HG03039 (cell line): ENCODE measurements around the gene RAB20.
"Not testable (repeated sequence)": the region's sequence is repeated elsewhere in the genome, so short reads cannot be mapped to it uniquely, and the experiment has no call there.

ENCODE experiments used
- ATAC-seq: cut with Tn5 transposase; IDR thresholded peaks from one replicate; pipeline ENCODE4 v1.9.1; 2021; ENCODE audit warnings: mild to moderate bottlenecking, moderate library complexity; ENCODE audit not compliant: unreplicated experiment

RAB20 gene

GRCh38 chr13:110561344-110562035 lies at the start of gene RAB20:
TSS of gene RAB20 (minus strand) at chr13:110561722. CDS start at chr13:110561519, 203 bp downstream.
- ATAC-seq: peak; percentile 71

DNA sequence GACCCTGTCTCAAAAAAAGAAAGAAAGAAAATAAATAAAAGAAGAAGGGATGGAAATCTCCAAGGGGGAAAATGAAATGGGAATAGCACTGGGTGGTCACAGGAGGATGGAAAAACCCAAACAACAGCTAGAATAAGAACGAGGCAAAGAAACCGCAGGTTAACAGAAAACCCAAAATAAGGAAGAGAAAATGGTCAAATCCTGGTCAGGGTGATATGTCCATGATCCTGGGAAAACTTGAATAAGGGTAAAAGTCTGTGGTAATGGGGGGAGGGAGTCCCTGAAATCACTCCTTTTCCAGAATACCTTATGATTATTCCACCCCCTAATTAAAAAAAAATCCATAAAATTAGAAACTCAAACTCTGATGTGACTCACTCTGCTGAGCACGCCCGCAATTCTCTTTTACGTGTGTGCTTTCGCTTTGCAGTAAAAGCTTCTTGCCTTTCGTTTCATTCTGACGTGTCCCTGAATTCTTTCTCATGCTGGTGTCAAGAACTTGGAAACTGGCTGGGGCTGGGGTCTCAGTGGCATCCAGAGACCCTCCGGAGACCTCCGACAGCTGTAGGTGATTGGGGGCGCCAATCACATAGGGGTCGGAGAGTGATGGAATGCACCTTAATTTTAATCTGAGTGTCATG lies 49.6 kb upstream of the RAB20 start:
- ATAC-seq: no peak

DNA sequence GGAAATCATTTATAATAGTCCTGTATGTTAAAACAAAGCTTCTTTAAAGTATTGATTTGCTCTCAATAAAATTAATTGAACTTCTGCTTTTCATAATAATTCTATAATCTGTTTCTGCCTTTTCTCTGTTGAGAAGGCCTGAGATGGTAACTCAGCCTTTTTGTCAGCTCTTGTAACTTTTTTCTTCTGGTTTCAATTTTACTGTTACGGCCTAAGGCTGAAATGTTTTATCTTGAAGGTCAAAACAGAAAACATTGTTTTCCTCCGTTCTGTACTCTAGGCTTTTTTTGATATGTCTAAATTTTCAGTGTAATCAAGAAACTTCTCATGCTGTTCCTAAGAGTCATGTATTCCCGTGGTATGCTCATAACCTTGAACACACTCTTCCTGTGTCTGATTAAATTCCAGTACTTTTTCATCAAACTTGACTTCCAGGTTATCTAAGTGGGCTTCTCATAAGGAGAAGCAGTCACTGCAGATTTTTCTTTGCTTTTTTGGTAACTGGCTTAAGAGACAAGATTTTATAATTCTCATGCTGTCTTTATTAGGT lies 46.2 kb upstream of the RAB20 start:
- ATAC-seq: no peak

DNA sequence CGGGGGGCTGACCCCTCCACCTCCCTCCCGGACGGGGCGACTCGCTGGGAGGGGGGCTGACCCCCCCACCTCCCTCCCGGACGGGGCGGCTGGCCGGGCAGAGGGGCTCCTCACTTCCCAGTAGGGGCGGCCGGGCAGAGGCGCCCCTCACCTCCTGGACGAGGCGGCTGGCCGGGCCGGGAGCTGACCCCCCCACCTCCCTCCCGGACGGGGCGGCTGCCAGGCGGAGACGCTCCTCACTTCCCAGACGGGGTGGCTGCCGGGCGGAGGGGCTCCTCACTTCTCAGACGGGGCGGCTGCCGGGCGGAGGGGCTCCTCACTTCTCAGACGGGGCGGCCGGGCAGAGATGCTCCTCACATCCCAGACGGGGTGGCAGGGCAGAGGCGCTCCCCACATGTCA lies 44.8 kb upstream of the RAB20 start:
- ATAC-seq: not testable (repeated sequence)

DNA sequence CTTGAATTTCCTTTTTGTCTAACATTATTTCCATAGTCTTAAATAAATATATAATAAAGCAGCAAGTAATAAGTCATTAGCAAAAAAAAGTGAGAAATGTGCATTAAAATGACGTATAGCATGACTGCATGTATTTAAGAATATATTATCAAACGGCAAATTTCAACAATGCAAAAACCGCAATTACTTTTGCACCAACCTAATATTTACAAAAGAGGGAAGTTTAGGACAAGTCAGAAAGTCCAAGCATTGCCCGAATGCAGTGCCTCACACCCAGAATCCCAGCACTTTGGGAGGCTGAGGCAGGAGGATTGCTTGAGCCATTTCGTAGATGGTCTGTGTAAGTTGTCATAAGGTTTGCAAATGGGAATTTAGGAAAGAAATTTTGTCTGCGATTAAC lies 43.6 kb upstream of the RAB20 start:
- no peak for ATAC-seq

DNA sequence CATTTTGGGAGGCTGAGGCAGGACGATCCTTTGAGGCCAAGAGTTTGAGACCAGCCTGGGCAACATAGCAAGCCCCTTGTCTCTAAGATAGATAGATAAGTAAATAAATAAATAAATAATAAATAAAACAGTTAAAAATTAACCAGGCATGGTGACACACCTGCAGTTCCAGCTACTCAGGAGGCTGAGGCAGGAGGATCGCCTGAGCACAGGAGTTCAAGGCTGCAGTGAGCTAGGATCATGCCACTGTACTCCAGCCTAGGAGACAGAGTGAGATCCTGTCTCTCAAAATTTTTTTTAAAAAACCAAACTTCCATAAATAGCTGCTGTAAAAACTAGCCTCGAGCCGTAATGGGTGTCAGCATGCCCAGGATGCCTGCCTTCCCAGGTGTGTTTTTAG lies 39.5 kb upstream of the RAB20 start:
- ATAC-seq: no peak

DNA sequence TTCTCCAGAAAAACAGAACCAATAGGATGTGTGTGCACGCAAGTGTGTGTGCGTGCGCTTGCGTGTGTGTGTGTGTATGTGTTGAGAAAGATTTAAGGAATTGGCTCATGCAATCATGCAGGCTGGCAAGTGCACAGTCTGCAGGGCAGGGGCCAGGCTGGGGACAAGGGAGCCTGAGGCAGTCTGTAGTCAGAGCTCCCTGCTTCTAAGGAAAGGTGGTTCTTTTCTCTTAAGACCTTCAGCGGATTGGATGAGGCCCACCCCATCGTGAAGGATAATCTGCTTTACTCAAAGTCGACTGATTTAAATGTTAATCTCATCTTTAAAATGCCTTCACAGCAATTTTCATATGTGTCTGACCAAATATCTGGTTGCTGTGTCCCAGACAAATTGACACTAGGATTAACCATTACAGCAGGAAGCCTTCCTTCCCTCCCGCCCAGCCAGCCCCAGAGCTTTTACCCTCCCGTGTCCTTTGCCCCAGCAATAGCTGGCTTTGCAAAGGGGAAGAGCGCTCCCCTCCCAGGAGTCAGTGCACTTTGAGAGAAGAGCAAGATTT lies 38.8 kb upstream of the RAB20 start:
- ATAC-seq: no peak

GRCh38 chr13:110597041-110597689 lies 35.6 kb upstream of the RAB20 start:
- no peak for ATAC-seq

DNA sequence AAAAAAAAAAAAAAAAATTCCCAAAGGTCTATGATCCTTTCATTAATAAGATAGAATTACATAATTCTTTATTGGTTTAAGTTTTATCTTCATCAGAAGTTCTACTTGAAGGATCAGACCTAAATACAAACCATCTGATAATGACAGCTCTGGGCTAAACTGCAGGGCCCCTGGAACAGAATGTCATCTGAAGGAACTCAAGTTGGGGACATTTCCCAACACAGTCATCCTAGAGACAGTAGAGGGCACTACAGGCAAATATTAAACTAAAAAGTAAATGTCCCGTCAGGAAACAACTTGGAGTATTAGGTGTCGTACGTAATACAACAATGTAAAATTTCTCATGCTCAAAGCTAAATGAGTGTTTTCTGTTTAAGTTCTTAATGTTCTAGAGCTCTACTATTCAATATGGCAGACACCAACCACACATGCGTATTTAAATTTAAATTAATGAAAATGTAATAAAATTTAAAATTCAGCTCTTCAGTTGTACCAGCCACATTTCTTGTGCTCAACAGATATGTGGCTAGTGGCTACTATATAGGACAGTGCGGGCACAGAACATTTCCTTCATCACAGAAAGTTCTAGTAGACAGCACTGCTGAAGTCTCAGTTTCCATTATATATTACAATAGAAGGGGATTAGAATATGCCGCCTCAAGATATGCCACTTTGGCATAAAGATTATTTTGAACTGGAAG lies 32.1 kb upstream of the RAB20 start:
- ATAC-seq: no peak

- no peak for ATAC-seq
Observed at GRCh38 chr13:110592665-110593064, 31.1 kb upstream of the RAB20 start.

DNA sequence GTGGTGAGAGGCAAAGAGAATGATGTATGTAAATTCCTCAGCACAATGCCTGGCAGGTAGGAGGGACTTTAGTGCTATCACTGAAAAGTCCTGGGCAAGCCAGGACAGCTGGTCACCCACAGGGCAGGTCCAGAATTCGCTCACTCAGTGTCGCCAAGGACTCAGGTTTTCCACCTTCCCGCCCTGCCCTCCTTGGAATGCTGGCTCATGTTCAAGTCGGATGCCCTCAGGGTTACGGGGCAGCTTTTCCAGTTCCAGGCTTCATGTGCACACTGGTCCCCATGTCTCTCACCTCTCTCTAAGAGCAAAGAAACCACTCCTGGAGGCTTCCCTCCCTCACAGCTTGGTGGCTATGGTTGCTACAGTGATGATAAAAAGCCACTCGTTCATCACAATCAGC lies 29.1 kb upstream of the RAB20 start:
- ATAC-seq: no peak

- no peak for ATAC-seq
Observed at GRCh38 chr13:110589793-110590390, 28.4 kb upstream of the RAB20 start.

DNA sequence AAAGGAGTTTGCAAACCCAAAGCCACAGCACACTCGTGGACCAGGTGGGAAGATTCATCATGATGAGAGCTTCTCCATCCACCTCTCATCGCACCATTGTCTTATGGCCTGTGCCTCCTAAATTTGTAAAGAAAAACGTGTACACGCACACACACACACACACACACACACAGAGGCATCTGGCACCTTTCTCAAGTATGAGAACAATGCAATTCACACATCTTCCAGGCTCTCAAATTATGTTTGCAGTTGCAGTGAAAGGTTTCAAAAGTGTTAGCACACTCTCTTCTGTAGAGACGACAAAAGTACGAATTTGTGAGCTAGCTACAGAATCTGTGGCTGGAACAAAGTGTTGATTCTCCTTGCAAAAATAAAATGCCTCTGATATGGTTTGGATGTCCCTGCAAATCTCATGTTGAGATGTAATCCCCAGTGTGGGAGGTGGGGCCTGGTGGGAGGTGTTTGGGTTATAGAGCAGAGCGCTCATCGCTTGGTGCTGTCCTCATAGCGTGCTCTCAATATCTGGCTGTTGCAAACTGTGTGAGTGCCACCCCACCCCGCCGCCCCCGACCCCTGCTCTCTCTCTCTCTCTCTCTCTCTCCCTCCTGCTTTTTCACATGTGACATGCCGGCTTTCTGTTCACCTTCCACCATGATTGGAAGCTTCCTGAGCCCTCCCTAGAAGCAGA lies 21.8 kb upstream of the RAB20 start:
- no peak for ATAC-seq

- no peak for ATAC-seq
Observed at GRCh38 chr13:110582421-110582954, 21.0 kb upstream of the RAB20 start.

DNA sequence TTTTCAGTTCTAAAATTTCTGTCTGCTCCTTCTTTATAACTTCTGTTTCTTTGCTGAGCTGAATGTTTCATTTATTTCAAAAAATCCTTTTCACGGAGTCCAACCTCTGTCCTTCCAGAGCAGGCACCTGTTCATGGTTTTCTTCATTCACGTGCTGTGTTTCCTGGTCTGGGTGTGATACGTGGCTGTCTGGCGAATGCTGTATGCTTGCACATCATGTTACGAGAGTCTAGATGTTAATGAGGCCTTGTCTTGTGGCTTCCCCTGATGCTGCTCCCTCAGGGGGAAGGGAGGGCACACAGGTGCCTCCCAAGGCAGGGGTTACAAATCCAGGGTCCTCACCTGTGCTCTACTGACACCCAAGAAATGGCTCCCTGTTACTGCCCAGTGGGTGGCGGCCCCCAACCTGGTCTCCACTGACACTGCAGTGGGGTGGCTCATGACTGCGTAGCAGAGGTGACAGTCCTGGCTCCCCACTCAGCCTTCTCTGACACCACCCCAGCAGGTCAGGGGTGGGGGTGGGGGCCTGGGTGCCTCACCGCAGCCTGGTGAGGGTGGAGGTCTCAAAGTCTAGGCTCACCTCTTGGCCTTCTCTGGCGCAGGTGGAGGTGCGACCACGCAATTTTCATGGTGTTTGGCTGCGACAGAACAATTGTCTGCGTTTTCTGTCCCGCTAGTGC lies 20.1 kb upstream of the RAB20 start:
- ATAC-seq: no peak

DNA sequence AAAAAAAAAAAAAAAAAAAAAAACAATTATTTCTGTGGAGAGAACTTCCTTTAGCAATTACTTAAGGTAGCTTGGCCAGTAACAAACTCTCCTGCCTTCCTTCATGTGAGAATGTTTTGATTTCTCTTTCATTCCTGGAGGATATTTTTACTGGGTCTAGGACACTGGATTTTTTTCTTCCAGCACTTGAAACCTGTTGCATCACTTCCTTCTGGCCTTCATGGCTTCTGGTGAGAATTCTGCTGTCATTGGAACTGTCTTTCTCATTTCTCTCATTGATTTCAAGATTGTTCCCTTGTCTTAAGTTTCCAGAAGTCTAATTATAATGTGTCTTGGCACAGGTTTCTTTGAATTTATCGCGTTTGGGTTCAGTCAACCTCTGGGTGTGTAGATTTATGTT lies 19.3 kb upstream of the RAB20 start:
- ATAC-seq: no peak

DNA sequence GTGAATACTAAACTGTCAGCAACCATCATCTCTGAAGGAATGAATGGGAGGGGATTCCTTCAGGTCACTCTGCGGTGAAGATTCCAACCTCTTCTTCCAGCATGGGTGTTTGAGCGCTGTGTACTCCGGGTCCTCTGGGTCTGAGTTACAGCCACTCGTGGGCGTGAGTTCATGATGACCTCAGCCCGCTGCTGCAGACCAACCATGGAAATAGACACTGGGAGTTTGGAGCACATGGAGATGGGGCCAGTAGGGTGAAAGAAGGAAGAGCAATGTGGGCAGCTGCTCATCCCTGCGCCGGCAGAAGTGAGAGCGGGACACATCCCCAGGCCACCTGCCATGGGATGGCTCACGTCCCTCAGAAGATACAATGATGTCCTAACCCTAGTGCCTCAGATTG lies 16.8 kb upstream of the RAB20 start:
- no peak for ATAC-seq

GRCh38 chr13:110576736-110577476 lies 15.4 kb upstream of the RAB20 start:
- no peak for ATAC-seq

- ATAC-seq: no peak
Observed at GRCh38 chr13:110576070-110576394, 14.5 kb upstream of the RAB20 start.
